ENCODE data around the gene PROK1.

Gene PROK1

DNA sequence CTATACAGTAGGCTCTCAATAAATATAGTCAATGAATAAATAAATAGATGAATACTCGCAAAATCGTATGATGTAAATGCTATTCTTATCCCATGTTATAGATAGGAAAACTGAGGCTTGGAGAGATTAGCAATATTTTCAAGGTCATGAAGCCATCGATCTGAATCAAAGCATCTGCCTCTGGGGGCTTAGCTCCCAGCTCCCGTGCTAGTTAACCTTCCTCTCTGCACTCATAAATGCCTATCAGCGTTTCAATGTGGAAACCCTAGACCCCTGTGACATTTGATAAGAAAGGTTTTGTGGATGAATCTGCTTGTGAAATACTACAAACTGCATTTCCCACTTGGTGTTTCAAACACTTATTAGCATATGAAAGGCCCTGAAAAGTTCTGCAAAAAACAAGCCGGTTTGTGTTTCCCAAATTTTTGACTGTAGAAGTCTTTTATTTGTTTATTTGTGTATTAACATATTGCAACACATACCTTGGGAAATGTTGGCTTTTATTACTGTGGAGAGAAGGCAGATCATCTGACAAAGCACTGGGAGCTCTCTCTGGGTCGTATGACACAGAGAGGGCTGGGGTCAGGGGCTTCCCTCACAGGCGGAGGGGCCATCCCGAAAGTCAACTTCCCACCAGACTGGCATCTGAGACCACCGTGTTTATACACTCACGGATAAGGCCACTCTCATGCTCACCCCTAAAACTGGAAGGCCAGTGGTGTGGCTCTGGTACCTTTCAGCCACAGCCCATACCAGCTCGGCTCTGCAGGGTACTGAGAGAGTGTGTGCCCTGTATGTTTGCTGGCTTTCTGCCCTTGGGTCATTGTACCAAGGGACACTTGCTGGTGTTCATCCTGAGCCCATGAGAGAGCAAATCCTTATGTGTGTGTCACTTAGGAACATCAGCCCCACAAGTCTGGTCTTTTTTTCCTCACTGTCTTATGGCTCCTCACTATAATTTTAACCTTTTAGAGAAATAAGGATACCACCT is 993 bp upstream of the PROK1 start:
- Histone ChIP-seq H3K27me3 (ENCODE audit: control insufficient read depth, insufficient read depth, low read length, poor library complexity, severe bottlenecking) (no peaks in the 10 kb centered on the region), H3K27ac (ENCODE audit: insufficient read depth, low read depth, low read length, poor library complexity, severe bottlenecking) (no peak overlapping the region), H3K9me3 (ENCODE audit: control insufficient read depth, low read length) (no peaks in the 10 kb centered on the region), H3K4me3 (ENCODE audit: insufficient read depth, low read depth, low read length) (no peak overlapping the region), H3K4me1 (ENCODE audit: control insufficient read depth, insufficient read depth, low read length) (no peaks in the 10 kb centered on the region), H3K36me3 (ENCODE audit: control insufficient read depth, insufficient read depth, low read length) (no peaks in the 10 kb centered on the region)
- 70 to 74% methylated on average over 11 to 12 of the region's 12 CpGs for WGBS, 2 experiments

DNA sequence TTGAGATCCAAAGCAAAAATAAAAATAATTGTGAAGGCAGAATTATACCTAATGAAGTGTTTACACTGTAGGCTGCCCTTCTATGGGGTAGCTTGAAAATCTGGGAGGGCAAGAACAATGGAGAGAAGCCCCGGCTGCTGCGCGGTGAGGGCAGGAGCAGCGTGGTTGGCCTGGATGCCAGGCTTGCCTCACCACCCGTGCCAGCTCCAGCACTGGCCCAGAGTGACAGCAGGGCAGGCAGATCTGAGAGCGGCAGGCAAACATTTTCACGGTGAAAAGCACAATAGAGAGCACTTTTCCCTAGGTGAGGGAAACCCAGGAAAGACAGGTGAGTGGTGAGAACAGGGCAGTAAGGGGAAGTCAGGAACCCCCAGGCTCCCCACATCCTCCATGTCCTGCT is 1.4 kb downstream of the PROK1 start:
- no peaks in the 10 kb centered on the region for H3K9me3 ChIP-seq (ENCODE audit: control insufficient read depth, low read length)
- H3K36me3 ChIP-seq (ENCODE audit: control insufficient read depth, insufficient read depth, low read length) = no peaks in the 10 kb centered on the region
- H3K27me3 ChIP-seq (ENCODE audit: control insufficient read depth, insufficient read depth, low read length, poor library complexity, severe bottlenecking) = no peaks in the 10 kb centered on the region
- 82 to 88% methylated on average over 7 of the region's 7 CpGs for WGBS, 2 experiments
- no peak overlapping the region for H3K27ac ChIP-seq (ENCODE audit: insufficient read depth, low read depth, low read length, poor library complexity, severe bottlenecking)
- H3K4me1 ChIP-seq (ENCODE audit: control insufficient read depth, insufficient read depth, low read length) = no peaks in the 10 kb centered on the region
- H3K4me3 ChIP-seq (ENCODE audit: insufficient read depth, low read depth, low read length) = no peak overlapping the region

DNA sequence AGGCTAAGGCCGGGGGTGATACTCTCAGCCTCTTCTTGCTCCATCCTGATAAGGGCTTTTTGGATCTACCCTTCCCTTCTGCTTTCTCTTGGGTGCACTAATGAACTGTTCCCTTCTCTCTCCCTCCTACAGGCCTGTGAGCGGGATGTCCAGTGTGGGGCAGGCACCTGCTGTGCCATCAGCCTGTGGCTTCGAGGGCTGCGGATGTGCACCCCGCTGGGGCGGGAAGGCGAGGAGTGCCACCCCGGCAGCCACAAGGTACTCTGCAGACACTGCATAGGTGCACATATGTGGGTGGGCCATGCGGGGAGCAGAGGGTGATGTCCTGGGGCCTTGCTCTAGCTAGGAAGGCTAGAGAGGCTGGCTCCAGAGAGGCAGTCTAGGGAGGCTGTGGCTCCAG is 2.9 kb downstream of the PROK1 start:
- no peaks in the 10 kb centered on the region for H3K27me3 ChIP-seq (ENCODE audit: control insufficient read depth, insufficient read depth, low read length, poor library complexity, severe bottlenecking)
- H3K4me1 ChIP-seq (ENCODE audit: control insufficient read depth, insufficient read depth, low read length) = no peaks in the 10 kb centered on the region
- H3K36me3 ChIP-seq (ENCODE audit: control insufficient read depth, insufficient read depth, low read length) = no peaks in the 10 kb centered on the region
- no peak overlapping the region for H3K27ac ChIP-seq (ENCODE audit: insufficient read depth, low read depth, low read length, poor library complexity, severe bottlenecking)
- H3K9me3 ChIP-seq (ENCODE audit: control insufficient read depth, low read length) = no peaks in the 10 kb centered on the region
- H3K4me3 ChIP-seq (ENCODE audit: insufficient read depth, low read depth, low read length) = no peak overlapping the region
- WGBS, 2 experiments = 92 to 93% methylated on average over 9 of the region's 9 CpGs

DNA sequence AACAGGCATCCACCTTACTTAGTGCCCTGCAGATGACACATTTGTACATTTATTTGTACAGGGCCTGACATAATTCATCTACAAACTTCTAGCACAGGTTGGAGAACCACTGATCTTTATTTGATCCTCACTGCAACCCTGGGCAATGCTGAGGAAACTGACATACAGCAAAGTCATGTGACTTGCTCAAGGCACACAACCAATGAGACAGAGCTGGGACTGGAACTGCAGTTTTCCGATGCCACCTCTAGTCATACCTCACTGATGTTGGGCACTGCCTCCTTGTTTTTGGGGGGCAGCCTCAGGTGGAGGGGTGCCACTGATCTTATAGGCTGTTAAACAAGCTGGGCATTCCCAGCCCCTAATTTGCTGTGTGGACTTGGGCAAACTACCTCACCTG is 3.4 kb downstream of the PROK1 start:
- no peaks in the 10 kb centered on the region for H3K9me3 ChIP-seq (ENCODE audit: control insufficient read depth, low read length)
- WGBS, 2 experiments = 91 to 92% methylated on average over 1 of the region's 1 CpG
- H3K4me1 ChIP-seq (ENCODE audit: control insufficient read depth, insufficient read depth, low read length) = no peaks in the 10 kb centered on the region
- H3K36me3 ChIP-seq (ENCODE audit: control insufficient read depth, insufficient read depth, low read length) = no peaks in the 10 kb centered on the region
- H3K27me3 ChIP-seq (ENCODE audit: control insufficient read depth, insufficient read depth, low read length, poor library complexity, severe bottlenecking) = no peaks in the 10 kb centered on the region
- no peak overlapping the region for H3K27ac ChIP-seq (ENCODE audit: insufficient read depth, low read depth, low read length, poor library complexity, severe bottlenecking)
- no peak overlapping the region for H3K4me3 ChIP-seq (ENCODE audit: insufficient read depth, low read depth, low read length)

DNA sequence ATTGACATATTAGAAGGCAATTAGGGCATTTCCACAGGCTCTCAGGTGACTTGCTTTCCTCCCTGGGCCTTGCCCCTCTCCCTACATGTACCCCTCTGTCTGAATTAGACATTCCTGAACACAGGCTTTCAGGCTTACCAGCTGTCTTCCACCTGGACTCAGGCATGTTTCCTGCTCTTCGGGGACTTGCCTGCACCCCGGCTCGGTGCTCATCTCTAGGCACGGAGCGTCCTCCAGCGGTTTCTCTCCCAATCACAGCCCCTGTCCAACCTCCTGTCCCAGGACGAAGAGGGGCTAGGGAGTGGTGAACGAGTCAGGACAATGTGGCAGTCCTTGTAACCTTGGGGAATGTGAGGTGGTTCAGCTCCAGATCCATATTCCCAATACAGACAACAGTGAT is 4.2 kb downstream of the PROK1 start:
- no peaks in the 10 kb centered on the region for H3K36me3 ChIP-seq (ENCODE audit: control insufficient read depth, insufficient read depth, low read length)
- H3K4me1 ChIP-seq (ENCODE audit: control insufficient read depth, insufficient read depth, low read length) = no peaks in the 10 kb centered on the region
- no peak overlapping the region for H3K4me3 ChIP-seq (ENCODE audit: insufficient read depth, low read depth, low read length)
- no peak overlapping the region for H3K27ac ChIP-seq (ENCODE audit: insufficient read depth, low read depth, low read length, poor library complexity, severe bottlenecking)
- no peaks in the 10 kb centered on the region for H3K27me3 ChIP-seq (ENCODE audit: control insufficient read depth, insufficient read depth, low read length, poor library complexity, severe bottlenecking)
- WGBS, 2 experiments = 58 to 67% methylated on average over 8 of the region's 8 CpGs
- H3K9me3 ChIP-seq (ENCODE audit: control insufficient read depth, low read length) = no peaks in the 10 kb centered on the region

DNA sequence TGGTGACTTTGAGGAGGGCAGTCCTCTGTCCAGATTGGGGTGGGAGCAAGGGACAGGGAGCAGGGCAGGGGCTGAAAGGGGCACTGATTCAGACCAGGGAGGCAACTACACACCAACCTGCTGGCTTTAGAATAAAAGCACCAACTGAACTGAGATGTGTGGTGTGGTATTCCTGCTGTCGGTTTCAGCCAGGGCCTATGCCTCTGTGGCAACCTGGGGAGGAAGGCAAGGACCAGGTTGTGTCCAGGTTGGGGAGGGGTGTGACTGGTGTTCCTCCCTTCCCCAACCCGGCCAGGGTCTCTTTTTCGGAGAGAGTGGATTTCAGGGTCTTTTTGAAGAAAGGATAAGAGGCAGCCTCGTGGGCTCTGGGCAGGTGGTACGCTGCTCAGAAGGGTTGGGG is 6.3 kb downstream of the PROK1 start:
- 86 to 91% methylated on average over 5 of the region's 5 CpGs for WGBS, 2 experiments
- H3K4me1 ChIP-seq (ENCODE audit: control insufficient read depth, insufficient read depth, low read length) = no peaks in the 10 kb centered on the region
- H3K36me3 ChIP-seq (ENCODE audit: control insufficient read depth, insufficient read depth, low read length) = no peaks in the 10 kb centered on the region
- H3K27ac ChIP-seq (ENCODE audit: insufficient read depth, low read depth, low read length, poor library complexity, severe bottlenecking) = no peak overlapping the region
- H3K9me3 ChIP-seq (ENCODE audit: control insufficient read depth, low read length) = no peaks in the 10 kb centered on the region
- H3K27me3 ChIP-seq (ENCODE audit: control insufficient read depth, insufficient read depth, low read length, poor library complexity, severe bottlenecking) = no peaks in the 10 kb centered on the region
- no peak overlapping the region for H3K4me3 ChIP-seq (ENCODE audit: insufficient read depth, low read depth, low read length)

DNA sequence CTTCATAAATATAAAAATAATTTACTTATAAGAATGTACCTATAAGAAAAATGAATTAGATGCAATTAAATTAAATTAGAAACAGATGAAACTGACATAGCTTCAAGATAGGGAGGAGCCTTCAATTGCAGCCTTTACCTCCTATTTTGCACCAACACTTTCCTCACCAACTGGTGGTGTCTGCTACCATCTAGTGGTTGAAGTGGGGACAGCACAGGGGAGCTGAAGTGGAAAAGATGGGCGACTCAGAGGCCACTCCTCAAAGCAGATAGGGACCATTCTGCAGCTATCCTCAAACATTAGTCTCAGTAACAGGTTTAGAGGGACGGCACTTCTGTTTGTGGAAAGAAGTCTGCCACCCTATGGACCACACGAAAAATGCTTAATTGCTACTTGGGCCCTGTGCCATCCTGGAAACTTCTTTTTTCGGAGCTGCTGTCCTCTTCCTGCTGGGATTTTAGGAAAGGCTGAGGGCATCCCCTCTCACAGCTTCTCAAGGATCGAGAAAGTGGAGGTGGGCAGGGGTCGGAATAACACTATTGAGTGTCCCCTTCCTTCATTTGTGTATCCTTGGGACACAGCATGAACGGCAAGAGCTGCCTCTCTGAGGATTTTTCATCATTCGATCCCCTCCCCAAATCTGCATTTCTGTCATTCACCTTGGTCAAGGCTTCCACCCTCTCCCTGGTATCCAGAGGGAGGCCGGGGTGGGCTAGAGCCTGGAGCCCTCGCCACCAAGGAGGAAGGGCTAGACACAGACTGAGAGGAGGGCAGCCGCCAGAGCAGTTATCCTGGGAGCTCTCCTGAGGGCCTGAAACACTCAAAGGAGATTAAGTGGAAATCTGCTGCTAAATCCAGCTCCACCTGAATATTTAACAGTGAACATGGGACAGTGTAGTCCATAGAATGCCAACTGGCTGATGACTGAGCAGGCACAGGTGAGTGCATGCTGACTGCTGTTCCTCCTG is 9.6 kb downstream of the PROK1 start:
- Histone ChIP-seq H3K36me3 (ENCODE audit: control insufficient read depth, insufficient read depth, low read length) (no peaks in the 10 kb centered on the region), H3K27me3 (ENCODE audit: control insufficient read depth, insufficient read depth, low read length, poor library complexity, severe bottlenecking) (no peaks in the 10 kb centered on the region)
- 58 to 60% methylated on average over 11 of the region's 11 CpGs for WGBS, 2 experiments

DNA sequence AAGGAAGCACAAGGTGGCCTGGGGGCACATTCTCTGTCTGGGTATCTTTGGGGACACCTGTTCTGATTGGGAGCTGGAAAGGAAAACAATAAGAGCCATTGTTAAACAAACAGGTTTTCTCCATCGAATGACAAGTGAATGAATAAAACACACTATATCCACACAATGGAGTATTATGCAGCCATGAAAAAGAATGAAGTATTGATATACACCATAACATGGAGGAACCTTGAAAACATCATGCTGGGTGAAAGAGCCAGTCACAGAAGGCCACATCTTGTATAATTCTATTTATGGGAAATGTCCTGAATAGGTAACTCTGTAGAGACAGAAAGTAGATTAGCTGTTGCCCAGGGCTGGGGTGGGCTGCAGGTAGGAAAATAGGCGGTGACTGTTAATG is 11.1 kb downstream of the PROK1 start:
- Histone ChIP-seq H3K27ac (ENCODE audit: insufficient read depth, low read depth, low read length, poor library complexity, severe bottlenecking) (no peak overlapping the region), H3K27me3 (ENCODE audit: control insufficient read depth, insufficient read depth, low read length, poor library complexity, severe bottlenecking) (no peaks in the 10 kb centered on the region), H3K4me3 (ENCODE audit: insufficient read depth, low read depth, low read length) (no peak overlapping the region), H3K36me3 (ENCODE audit: control insufficient read depth, insufficient read depth, low read length) (no peaks in the 10 kb centered on the region), H3K9me3 (ENCODE audit: control insufficient read depth, low read length) (no peaks in the 10 kb centered on the region), H3K4me1 (ENCODE audit: control insufficient read depth, insufficient read depth, low read length) (no peaks in the 10 kb centered on the region)
- WGBS, 2 experiments = 82 to 90% methylated on average over 1 to 2 of the region's 2 CpGs

More for the DNA sequence above, 9.6 kb downstream of the PROK1 start:
- no peaks in the 10 kb centered on the region for H3K9me3 ChIP-seq (ENCODE audit: control insufficient read depth, low read length)
- H3K4me1 ChIP-seq (ENCODE audit: control insufficient read depth, insufficient read depth, low read length) = no peaks in the 10 kb centered on the region
- no peak overlapping the region for H3K27ac ChIP-seq (ENCODE audit: insufficient read depth, low read depth, low read length, poor library complexity, severe bottlenecking)
- H3K4me3 ChIP-seq (ENCODE audit: insufficient read depth, low read depth, low read length) = no peak overlapping the region

DNA sequence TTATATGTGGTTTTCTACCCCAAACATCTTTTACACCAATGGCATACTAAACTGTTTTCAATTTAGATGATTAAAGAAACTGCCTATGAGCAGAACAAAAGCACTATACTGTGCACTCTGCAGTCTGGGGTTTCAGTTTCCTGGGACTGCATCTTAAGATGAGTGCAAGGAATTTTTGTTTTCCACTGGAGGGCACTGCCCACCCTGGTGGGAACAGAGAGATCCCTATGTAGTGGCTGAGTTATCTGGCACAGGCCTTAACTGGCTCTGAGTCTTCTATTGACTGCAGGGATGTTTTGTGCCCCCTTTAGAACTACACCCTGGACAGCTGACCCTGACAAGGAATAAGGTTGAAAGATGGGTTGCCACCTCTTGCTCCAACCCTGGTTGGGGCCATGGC is 12.0 kb downstream of the PROK1 start:
- no peaks in the 10 kb centered on the region for H3K9me3 ChIP-seq (ENCODE audit: control insufficient read depth, low read length)
- H3K4me3 ChIP-seq (ENCODE audit: insufficient read depth, low read depth, low read length) = no peak overlapping the region
- H3K36me3 ChIP-seq (ENCODE audit: control insufficient read depth, insufficient read depth, low read length) = no peaks in the 10 kb centered on the region
- H3K27me3 ChIP-seq (ENCODE audit: control insufficient read depth, insufficient read depth, low read length, poor library complexity, severe bottlenecking) = no peaks in the 10 kb centered on the region
- no peak overlapping the region for H3K27ac ChIP-seq (ENCODE audit: insufficient read depth, low read depth, low read length, poor library complexity, severe bottlenecking)
- H3K4me1 ChIP-seq (ENCODE audit: control insufficient read depth, insufficient read depth, low read length) = no peaks in the 10 kb centered on the region

DNA sequence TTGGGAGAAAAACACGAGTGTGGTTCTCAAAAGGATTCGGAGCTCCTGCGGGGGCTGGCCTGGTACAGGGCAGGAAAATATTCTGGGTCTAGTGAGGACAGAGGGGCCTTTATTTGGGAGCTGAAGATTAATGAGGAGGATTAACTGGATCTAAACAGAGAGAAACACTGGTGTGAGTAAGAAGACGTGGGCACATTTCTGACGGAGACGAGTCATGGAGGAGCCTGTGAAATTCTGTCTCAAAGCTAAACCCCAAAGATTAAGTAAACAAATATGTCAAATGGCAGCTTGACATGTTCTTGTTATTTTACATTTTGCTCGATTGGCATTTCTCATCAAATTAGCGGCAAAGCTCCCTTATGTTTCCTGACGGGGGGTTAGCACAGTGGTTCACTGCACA is 12.8 kb downstream of the PROK1 start:
- Histone ChIP-seq H3K36me3 (ENCODE audit: control insufficient read depth, insufficient read depth, low read length) (no peaks in the 10 kb centered on the region), H3K27me3 (ENCODE audit: control insufficient read depth, insufficient read depth, low read length, poor library complexity, severe bottlenecking) (no peaks in the 10 kb centered on the region), H3K9me3 (ENCODE audit: control insufficient read depth, low read length) (no peaks in the 10 kb centered on the region), H3K4me3 (ENCODE audit: insufficient read depth, low read depth, low read length) (no peak overlapping the region), H3K27ac (ENCODE audit: insufficient read depth, low read depth, low read length, poor library complexity, severe bottlenecking) (no peak overlapping the region), H3K4me1 (ENCODE audit: control insufficient read depth, insufficient read depth, low read length) (no peaks in the 10 kb centered on the region)
- 92 to 94% methylated on average over 9 of the region's 9 CpGs for WGBS, 2 experiments
